IPS-15b (cell line): Measurements from ENCODE around the gene SENP3.

ENCODE experiments used
- H3K27me3 ChIP-seq: one replicate; pipeline ENCODE4 v1.6.1; 2013; ENCODE audit warnings: low read length; ENCODE audit not compliant: control insufficient read depth, insufficient read depth
- H3K36me3 ChIP-seq: one replicate; pipeline ENCODE4 v1.6.1; 2013; ENCODE audit warnings: low read length; ENCODE audit not compliant: control insufficient read depth, insufficient read depth
- H3K4me1 ChIP-seq: one replicate; pipeline ENCODE4 v1.6.1; 2013; ENCODE audit warnings: mild to moderate bottlenecking, low read length; ENCODE audit not compliant: control insufficient read depth, insufficient read depth
- H3K4me3 ChIP-seq: one replicate; pipeline ENCODE4 v1.5.1; 2013; ENCODE audit warnings: low read depth, low read length
- H3K9ac ChIP-seq: one replicate; pipeline ENCODE4 v1.6.1; 2013; ENCODE audit warnings: low read depth, mild to moderate bottlenecking, low read length
- H3K9me3 ChIP-seq: one replicate; pipeline ENCODE4 v1.6.1; 2013; ENCODE audit warnings: mild to moderate bottlenecking, low read length; ENCODE audit not compliant: control insufficient read depth, insufficient read depth

SENP3 gene

GRCh38 chr17:7618608-7619007 is 56.9 kb downstream of the SENP3 start:
- H3K4me1 ChIP-seq: peaks cover 2% of the 10 kb centered on the region
- H3K9ac ChIP-seq: no peak overlapping the region
- no peaks in the 10 kb centered on the region for H3K36me3 ChIP-seq
- H3K9me3 ChIP-seq: no peaks in the 10 kb centered on the region
- no peaks in the 10 kb centered on the region for H3K27me3 ChIP-seq
- H3K4me3 ChIP-seq: no peak overlapping the region

- H3K9me3 ChIP-seq: no peaks in the 10 kb centered on the region
- H3K4me3 ChIP-seq: no peak overlapping the region
- no peaks in the 10 kb centered on the region for H3K27me3 ChIP-seq
- H3K9ac ChIP-seq: no peak overlapping the region
- peaks cover under 1% of the 10 kb centered on the region for H3K36me3 ChIP-seq
- no peaks in the 10 kb centered on the region for H3K4me1 ChIP-seq
These were observed 59.1 kb downstream of the SENP3 start for GRCh38 chr17:7620835-7621234.
